Fibroblast of lung (primary cell): ENCODE results near the gene EGFL8. TPM values are rescaled to one million over a fixed set of nuclear protein-coding genes. Genes with fewer than 3 reads are reported as not detected.

ENCODE experiments used
- DNase-seq, 2 donors: peaks; one replicate each; pipeline versions ENCODE4 v3.0.0 to v3.0.0-alpha.2; 2010; ENCODE audit warnings: low read depth in 2 of 2
- H2AFZ ChIP-seq: 2 replicates; pipeline ENCODE4 v1.5.1; 2012; ENCODE audit warnings: low read length, control low read depth, inconsistent platforms
- H3K27ac ChIP-seq: 2 replicates; pipeline ENCODE4 v1.5.1; 2011; ENCODE audit warnings: low read length, control low read depth; ENCODE audit not compliant: insufficient read depth
- H3K27me3 ChIP-seq: 2 replicates; pipeline ENCODE4 v1.5.1; 2011; ENCODE audit warnings: mild to moderate bottlenecking, low read length; ENCODE audit not compliant: control insufficient read depth, insufficient read depth
- H3K36me3 ChIP-seq: 2 replicates; pipeline ENCODE4 v1.5.1; 2011; ENCODE audit warnings: low read length; ENCODE audit not compliant: control insufficient read depth, insufficient read depth
- H3K4me1 ChIP-seq: 2 replicates; pipeline ENCODE4 v1.5.1; 2011; ENCODE audit warnings: low read length; ENCODE audit not compliant: control insufficient read depth, insufficient read depth; ENCODE audit errors: extremely low read depth
- H3K4me2 ChIP-seq: 2 replicates; pipeline ENCODE4 v1.5.1; 2011; ENCODE audit warnings: low read length, control low read depth; ENCODE audit not compliant: insufficient read depth; ENCODE audit errors: extremely low read depth
- H3K4me3 ChIP-seq, 4 experiments: fragments of 200-600 bp in 1 of 4; sonication (generic) in 1 of 4; replicated peaks in 1 of 4; 2 replicates each; pipeline ENCODE4 v1.5.1; 2011 to 2016; ENCODE audit warnings: low read length in 4 of 4, low read depth in 3 of 4, mild to moderate bottlenecking in 3 of 4, control low read depth in 2 of 4, inconsistent platforms in 1 of 4, mixed read lengths in 1 of 4; ENCODE audit not compliant: insufficient read depth in 1 of 4; ENCODE audit errors: control extremely low read depth in 1 of 4
- H3K79me2 ChIP-seq: 2 replicates; pipeline ENCODE4 v1.5.1; 2012; ENCODE audit warnings: mild to moderate bottlenecking, low read length, inconsistent platforms; ENCODE audit not compliant: control insufficient read depth, insufficient read depth
- H3K9ac ChIP-seq: 2 replicates; pipeline ENCODE4 v1.5.1; 2011; ENCODE audit warnings: mild to moderate bottlenecking, low read length, control low read depth; ENCODE audit not compliant: insufficient read depth
- H3K9me3 ChIP-seq: 2 replicates; pipeline ENCODE4 v1.5.1; 2012; ENCODE audit warnings: low read depth, low read length; ENCODE audit not compliant: control insufficient read depth, insufficient read depth
- H4K20me1 ChIP-seq: 2 replicates; pipeline ENCODE4 v1.5.1; 2011; ENCODE audit warnings: low read length; ENCODE audit not compliant: control insufficient read depth, insufficient read depth; ENCODE audit errors: extremely low read depth
- EZH2 ChIP-seq: IDR thresholded peaks from 2 replicates; pipeline ENCODE4 v1.5.1; 2012; ENCODE audit warnings: low read length, control low read depth, mild to moderate bottlenecking; ENCODE audit errors: missing control alignments
- polyA plus RNA-seq, 2 donors: library from polyadenylated mRNA; depleted of rRNA in 1 of 2; stranded (reverse) in 1 of 2; unstranded in 1 of 2; fragments of >200 nt; gene quantifications; 2 replicates each; pipeline ENCODE4 v1.2.1, GENCODE V29; 2011 to 2012; ENCODE audit warnings: missing spikeins in 1 of 2
- total RNA-seq: library from RNA; depleted of rRNA; stranded (reverse); fragments of >200 nt; gene quantifications from 2 replicates; pipeline ENCODE4 v1.2.1, GENCODE V29; 2014
- TF ChIP-seq, protein P1 (sequence below), 2 donors: IDR thresholded peaks in 1 of 2; conservative IDR thresholded peaks in 1 of 2; 1 replicate in 1 of 2; 2 replicates in 1 of 2; pipeline ENCODE4 v1.5.1; 2011 to 2012; ENCODE audit warnings: low read length in 2 of 2, control low read depth in 1 of 2, inconsistent platforms in 1 of 2, low read depth in 1 of 2, mild to moderate bottlenecking in 1 of 2

The EGFL8 gene
- total and polyA plus RNA-seq, 2 donors (not counting 1 experiment from before 2014, with no cell fraction given): 0.99 to 2.3 TPM

DNA sequence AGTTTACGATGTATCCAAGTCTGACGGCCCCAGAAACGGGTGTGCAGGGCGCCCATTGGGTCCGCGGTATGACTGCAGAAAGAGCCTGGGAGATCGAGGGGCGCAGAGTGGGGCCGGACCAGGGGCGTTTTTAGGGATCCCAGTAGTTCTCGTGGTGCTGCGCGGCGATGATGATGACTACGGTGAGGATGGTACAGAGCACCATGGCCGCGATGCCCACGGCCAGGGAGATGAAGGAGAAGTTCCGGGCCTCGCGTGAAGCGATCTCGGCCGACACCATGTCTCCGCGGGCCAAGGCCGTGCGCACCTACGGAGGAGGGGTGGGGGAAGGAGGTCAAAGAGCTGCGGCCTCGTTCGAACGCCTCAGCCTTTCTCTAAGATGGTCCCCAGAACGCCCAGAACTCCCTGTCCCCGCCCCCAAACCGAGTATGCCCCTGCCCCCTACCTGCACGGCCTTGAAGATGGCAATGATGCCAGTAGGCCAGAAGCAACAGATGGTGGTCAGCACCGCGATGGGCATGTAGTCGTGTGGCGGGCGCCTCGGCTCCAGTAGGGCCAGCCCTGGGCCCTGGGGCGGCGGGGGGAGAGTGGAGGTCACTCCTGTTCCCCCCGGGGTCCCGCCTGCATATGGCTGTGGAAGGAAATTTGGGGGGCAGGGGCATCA, 15.2 kb upstream of the EGFL8 start:
- no peak overlapping the region for H2AFZ ChIP-seq
- no peaks in the 10 kb centered on the region for H4K20me1 ChIP-seq
- H3K9ac ChIP-seq: no peak overlapping the region
- no peaks in the 10 kb centered on the region for H3K27me3 ChIP-seq
- H3K4me2 ChIP-seq: no peak overlapping the region
- H3K4me3 ChIP-seq: no peak overlapping the region
- H3K27ac ChIP-seq: no peak overlapping the region
- H3K4me1 ChIP-seq: peaks cover 13% of the 10 kb centered on the region
- TF ChIP-seq EZH2: no peak
- TF ChIP-seq, protein P1, sequence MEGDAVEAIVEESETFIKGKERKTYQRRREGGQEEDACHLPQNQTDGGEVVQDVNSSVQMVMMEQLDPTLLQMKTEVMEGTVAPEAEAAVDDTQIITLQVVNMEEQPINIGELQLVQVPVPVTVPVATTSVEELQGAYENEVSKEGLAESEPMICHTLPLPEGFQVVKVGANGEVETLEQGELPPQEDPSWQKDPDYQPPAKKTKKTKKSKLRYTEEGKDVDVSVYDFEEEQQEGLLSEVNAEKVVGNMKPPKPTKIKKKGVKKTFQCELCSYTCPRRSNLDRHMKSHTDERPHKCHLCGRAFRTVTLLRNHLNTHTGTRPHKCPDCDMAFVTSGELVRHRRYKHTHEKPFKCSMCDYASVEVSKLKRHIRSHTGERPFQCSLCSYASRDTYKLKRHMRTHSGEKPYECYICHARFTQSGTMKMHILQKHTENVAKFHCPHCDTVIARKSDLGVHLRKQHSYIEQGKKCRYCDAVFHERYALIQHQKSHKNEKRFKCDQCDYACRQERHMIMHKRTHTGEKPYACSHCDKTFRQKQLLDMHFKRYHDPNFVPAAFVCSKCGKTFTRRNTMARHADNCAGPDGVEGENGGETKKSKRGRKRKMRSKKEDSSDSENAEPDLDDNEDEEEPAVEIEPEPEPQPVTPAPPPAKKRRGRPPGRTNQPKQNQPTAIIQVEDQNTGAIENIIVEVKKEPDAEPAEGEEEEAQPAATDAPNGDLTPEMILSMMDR (conservative IDR thresholded peaks at IDR 0.05 in 1 of 2, IDR thresholded peaks at IDR 0.05 in 1 of 2; ENCODE audit: low read depth in 1 of 2, low read length in 2 of 2): no peak
- no peak for DNase-seq
- H3K9me3 ChIP-seq: no peaks in the 10 kb centered on the region
- peaks cover under 1% of the 10 kb centered on the region for H3K79me2 ChIP-seq
- H3K36me3 ChIP-seq: no peaks in the 10 kb centered on the region

GRCh38 chr6:32149932-32150870, 14.2 kb upstream of the EGFL8 start:
- Histone ChIP-seq H3K4me2 (no peak overlapping the region), H3K9ac (no peak overlapping the region), H3K4me1 (peaks cover 13% of the 10 kb centered on the region), H3K27ac (no peak overlapping the region), H3K36me3 (no peaks in the 10 kb centered on the region), H3K9me3 (no peaks in the 10 kb centered on the region), H3K4me3 (no peak overlapping the region), H3K79me2 (peaks cover 9% of the 10 kb centered on the region), H4K20me1 (no peaks in the 10 kb centered on the region), H2AFZ (no peak overlapping the region), H3K27me3 (no peaks in the 10 kb centered on the region)
- DNase-seq: no peak
- no peak for TF ChIP-seq EZH2
- TF ChIP-seq, protein P1 (conservative IDR thresholded peaks at IDR 0.05 in 1 of 2, IDR thresholded peaks at IDR 0.05 in 1 of 2; ENCODE audit: low read depth in 1 of 2, low read length in 2 of 2): no peak

DNA sequence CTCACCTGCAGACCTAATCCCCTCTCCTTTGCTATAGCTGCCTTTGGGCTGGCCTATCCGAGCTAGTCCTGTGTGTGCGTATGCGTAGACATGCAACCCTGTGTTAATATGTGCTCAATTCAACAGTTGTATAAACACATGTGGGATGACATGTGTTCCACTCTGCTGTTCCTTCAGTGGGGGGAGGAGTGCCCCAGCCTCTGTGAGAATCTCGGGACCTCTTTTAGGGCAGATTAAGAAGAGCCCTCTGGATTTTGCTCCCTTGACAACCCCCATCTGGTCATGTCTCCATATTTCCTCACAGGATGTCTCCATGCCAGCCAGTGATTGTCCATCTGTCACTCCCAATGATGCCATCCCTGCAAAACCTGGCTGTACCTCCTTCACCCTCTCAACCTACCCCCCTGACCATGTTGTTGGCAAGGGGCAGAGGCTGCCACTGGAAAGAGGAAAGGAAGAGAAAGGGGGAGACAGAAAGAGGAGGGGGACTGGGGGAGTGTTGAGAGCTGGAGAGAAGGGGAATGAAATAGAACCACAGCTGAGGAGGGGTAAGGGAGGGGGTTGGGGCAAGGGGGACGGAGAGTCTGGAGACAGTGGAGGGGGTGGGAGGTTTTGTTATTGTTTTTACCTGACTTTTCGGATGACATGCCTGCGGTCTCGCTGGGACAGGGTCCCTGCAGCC, 13.1 kb upstream of the EGFL8 start:
- peak overlapping the region; percentile 95 for H3K4me2 ChIP-seq
- peaks cover 18% of the 10 kb centered on the region for H3K4me1 ChIP-seq
- DNase-seq: no peak
- peaks cover 15% of the 10 kb centered on the region for H3K79me2 ChIP-seq
- H3K4me3 ChIP-seq: peak overlapping the region; percentile 36 to 96 (median 46)
- H3K9ac ChIP-seq: no peak overlapping the region
- H3K27ac ChIP-seq: no peak overlapping the region
- no peak for TF ChIP-seq EZH2
- TF ChIP-seq, protein P1 (conservative IDR thresholded peaks at IDR 0.05 in 1 of 2, IDR thresholded peaks at IDR 0.05 in 1 of 2; ENCODE audit: low read depth in 1 of 2, low read length in 2 of 2): no peak
- H2AFZ ChIP-seq: no peak overlapping the region
- no peaks in the 10 kb centered on the region for H3K9me3 ChIP-seq
- H4K20me1 ChIP-seq: no peaks in the 10 kb centered on the region
- no peaks in the 10 kb centered on the region for H3K27me3 ChIP-seq
- no peaks in the 10 kb centered on the region for H3K36me3 ChIP-seq
